CD4-positive, alpha-beta T cell treated with Interleukin-6 at 100 ng/mL for 8 hours (primary cell): ENCODE results near the gene SIL1.

Experiments
- DNase-seq: peaks from one replicate; pipeline ENCODE4 v3.0.0-alpha.2; 2020; ENCODE audit warnings: mixed read lengths, low spot score

Gene SIL1

DNA sequence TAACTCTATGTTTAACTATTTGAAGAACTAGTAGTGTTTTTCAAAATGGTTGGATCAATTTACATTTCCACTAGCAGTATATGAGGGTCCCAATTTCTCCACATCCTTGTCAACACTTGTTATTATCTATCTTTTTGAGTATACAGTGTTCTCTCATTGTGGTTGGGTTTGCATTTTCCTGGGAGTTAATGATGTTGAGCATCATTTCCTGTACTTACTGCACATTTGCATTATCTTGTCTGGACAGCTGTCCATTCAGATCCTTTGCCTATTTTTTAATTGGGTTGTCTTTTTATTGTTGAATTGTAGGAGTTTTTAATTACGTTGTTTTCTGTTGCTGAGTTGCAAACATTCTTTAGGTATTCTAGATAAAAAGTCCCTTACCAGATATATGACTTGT lies 219.6 kb downstream of the SIL1 start:
- no peak for DNase-seq

DNA sequence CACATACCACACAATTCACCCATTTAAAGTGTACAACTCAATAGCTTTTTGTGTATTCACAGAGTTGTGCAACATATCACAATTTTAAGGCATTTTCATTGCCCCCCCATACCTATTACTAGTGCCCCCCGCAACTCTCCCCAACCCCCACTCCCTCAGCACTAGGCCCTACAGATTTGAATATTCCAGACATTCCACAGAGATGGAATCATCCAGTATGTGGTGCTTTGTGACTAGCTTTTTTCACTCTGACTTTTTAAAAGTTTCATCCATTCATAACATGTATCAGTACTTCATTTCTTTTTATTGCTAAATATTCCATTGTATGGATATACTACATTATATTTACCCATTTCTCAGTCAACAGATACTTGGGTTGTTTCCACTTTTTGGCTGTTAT lies 220.1 kb downstream of the SIL1 start:
- DNase-seq = no peak

DNA sequence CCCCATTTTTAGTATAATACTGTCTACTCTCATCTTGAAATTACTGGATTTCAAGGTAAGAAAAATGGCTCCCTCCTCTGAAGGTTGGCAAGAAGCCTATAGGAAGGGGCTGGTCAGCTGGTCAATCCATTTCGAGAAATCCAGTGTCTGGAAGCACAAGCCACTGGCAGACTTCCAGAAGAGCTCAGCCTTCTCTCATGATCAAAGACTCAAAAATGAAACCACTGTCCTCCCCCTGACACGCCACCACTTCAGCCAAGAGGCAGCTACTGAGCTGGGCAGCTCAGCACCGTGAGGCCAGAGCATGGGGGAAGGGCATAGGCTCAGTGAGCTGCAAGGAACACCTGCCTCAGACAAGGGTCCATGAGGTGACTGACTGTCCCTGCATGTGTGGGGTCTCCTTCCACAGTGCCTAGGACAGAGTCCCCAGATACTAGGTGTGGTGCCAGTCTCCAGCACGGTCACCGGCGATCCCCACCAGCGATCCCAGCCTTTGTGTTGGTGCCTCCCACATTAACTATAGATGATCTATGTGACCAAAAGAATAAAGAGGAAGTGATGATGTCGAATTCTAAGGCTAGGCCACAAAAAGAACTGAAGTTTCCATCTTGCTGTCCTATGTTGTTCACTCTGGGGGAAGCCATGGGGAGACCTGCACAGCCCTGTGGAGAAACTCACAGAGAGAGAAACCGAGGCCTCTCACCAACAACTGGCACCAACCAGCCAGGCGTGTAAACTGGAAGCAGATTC lies 222.9 kb downstream of the SIL1 start:
- DNase-seq = no peak

DNA sequence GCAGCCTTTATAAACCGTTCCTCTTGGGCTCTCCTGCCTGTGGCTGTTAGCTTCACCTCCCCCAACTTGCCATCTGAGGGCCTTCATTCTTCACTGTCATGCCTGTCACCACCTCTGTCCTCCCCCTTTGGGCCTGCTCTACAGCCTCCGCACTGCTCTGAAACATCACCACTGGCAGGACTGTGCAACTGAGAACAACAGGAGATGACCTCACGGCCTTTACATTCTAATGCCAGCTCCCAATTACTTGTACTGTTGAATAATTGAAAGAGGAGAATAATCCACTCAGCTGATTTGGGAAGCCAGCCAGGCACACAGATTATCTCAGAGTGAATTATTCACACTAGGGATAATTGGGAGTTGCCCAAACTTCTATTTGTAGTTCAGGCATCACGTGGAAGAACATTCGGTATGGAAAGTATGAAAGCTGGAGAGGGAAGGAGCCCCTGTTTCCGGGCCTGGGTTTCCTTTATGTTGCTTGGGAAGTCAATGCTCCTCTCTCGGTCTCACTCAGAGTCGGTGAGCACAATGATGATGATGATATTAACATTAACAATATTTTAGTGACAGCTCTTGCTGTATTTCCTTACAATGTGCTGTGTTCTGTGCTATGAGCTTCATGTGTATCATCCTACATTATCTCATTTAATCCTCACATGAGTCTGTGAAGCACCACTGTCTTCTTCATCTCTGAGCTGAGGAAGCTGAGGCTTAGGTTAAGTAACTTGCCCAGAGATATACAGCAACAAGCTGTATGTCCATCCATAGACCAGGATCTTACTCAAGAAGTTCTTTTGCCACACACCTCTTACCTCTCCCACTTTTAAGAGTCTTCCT lies 223.7 kb downstream of the SIL1 start:
- no peak for DNase-seq

DNA sequence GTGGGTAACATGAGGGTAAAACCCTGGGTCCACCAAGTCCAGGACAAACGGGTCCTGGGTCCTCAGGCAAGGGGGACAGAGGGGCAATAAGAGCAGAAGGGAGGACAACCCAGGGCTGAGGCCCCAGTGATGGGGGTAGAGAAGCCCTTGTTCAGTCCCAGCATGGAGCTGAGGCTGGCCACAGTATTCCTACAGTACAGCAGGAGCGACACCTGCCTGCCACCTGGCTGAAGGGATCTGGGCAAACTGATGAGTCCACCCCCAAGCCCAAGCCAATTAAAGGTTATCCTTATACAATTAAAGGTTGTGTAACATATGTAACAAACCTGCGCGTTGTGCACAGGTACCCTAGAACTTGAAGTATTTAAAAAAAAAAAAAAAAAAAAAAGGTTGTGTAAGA lies 225.3 kb downstream of the SIL1 start:
- DNase-seq = no peak

DNA sequence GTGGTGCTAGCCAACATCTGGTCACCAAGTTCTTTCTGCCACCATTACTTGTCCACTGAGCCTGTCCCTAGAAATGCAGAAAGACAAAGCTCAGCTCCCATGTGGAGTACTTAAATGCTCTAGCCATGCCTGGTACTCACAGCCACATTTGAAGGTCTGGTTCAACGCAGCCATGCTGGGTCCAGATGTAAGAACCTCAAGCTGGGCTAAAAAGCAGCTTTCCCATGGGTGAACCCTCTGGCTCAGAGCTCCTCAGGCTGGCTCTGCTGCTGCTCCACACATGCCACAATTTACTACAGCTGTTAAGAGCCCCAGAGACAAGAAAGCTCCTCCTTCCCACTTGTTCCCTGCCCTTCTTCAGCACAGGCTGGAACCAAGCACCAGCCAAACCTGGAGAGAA lies 225.9 kb downstream of the SIL1 start:
- no peak for DNase-seq

DNA sequence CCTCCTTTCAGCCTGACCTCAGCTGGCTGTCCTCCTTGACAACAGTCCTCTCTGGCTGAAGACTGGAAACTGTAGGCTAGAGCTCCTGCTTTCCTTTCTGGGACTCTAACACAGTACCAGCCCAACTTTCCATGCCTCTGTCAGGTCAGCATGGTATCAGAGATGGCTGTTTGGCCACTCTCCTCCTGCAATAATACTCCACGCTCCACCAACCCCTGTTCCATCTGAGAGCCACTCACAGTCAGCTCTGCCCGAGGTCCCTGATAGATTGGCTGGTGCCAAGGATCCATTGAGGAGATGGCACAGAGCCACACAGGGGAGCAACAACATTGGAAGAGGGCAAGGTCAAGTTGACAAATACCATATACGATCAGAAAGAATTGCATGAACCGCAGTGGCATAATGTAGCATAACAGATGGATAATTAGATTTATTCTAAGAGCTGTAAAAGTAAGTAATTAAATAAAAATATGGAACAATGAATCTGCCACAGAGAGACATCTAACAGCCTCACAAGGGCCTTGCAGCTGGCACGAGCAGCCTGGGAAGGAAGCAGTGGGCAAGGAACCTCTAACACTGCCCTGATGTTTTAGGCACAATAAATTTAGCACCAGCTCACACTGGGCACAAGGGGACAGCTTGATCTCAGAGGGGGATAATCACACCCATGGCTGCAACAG lies 228.7 kb downstream of the SIL1 start:
- DNase-seq = no peak

DNA sequence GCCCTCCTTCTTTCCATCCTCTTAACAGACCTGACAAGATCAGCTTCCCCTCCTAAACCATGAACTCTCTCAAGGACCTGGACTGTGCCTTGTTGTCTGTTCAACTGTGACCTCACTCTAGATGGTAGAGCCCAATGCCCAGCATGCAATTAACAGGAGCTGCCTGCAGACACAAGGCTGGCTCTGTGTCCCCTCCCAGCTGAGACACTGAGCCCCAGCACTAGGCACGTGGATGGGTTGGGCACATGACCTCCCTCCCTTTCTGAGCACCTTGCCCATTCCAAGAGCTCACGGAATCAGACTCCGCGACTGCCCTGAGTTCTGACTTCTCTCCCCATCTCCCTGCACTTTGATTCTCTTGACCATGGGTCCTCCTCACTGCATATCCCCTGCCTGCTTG lies 229.6 kb downstream of the SIL1 start:
- no peak for DNase-seq

DNA sequence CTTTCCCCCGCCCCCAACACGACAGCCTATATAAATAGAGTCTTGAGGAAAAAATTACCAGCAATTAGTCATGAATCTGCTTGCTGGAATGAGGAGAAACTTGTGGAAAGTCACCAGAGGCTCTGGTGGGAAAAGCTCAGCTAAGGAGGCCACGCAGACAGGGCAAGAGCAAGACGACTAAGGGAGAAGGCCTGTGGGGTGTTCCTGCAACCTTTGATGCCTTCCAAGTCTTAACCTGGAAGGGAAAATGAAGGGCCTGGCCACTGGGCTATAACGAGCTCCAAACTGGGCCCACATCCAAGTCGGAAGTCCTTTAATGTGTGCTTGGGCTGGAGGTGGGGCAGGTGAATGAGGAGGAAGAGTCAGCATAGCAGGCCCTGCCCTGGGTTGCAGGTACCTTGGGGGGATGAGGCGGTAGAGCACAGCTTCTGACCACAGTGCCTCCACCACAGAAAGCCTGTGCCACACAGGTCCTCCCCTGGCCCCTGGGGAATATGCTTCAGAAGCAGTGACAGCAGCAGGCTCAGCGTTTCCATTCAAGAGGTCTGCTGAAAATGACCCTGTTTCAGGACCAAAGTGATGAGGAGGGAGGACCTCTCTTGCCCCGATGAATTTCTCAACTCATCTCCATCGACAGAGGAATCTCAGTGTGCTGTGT lies 230.2 kb downstream of the SIL1 start:
- no peak for DNase-seq

DNA sequence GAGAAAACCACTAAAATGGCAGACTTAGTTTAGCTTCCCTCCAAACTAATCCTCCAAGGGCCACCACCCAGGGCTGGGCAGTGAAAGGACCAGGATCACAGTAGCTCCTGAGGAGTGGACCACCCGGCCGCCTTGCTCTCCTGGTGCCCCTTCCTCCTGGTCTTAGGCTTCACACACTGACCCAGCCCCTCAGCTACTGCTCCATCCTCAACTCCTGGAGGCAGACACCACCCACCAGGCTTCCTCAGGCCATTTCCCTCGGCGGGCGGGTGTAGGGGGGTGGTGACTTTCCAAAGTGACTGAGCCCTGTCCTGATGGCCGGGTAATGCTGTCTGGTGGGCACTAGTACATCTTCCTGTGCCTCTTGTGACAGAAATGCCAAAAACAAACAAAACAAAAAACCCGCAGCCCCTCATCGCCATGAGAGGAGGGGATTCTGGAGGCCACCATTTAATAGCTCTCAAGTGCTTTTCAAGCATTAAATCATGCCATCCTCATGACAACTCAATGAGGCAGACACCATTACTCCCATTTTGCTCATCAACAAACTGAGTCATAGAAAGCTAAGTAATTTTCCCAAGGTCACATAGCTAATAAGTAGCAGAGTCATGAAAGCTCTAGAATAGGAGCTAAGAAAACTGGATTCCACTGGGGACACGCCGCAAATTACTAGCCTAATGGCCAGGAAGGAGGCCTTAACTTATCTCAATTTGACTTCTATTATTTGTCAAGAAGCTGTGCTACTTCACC lies 231.8 kb downstream of the SIL1 start:
- DNase-seq = no peak

DNA sequence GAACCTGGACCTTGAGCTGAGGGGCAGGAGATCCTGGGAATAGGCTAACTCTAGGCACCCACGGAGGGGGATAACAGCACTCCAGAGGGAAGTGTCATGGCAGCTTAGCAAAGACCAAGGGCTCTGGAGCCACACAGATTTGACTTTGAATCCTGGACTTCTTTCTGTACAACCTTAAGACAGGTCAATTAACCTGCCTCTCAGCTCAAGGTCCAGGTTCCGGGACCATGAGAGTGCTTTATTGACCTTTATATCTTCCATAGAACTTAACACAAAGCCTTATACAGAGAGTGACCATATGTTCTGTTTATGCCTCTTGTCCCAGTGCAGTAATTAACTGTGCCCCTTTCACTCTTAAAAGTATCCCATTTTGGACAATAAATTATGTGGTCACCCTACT lies 232.5 kb downstream of the SIL1 start:
- DNase-seq = no peak

DNA sequence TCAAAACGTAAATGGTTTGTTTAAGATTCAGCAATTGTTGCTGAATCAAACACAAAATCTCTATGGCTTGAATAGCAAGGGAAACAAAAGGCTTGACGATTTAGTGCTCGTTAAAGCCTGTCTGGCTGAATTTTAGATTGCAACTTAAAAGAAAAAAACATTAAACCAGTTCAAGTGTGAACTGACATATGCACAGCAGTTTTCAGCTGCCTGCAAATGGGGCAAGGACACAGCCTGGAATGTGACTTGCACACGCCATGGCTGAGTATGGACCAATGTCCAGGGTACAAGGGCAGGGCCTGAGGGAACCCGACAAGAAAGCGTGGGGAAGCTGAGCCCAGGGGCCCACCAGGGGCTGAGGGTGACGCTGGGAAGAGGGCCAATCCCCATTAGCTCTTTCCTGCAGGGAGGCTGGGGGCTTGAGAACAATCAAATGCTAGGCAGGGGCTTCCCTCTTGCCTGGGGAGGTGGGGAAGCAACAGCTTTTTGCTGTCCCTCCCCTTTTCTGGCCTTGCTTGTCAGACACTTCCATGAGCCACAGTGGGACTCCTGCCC lies 233.4 kb downstream of the SIL1 start:
- no peak for DNase-seq

DNA sequence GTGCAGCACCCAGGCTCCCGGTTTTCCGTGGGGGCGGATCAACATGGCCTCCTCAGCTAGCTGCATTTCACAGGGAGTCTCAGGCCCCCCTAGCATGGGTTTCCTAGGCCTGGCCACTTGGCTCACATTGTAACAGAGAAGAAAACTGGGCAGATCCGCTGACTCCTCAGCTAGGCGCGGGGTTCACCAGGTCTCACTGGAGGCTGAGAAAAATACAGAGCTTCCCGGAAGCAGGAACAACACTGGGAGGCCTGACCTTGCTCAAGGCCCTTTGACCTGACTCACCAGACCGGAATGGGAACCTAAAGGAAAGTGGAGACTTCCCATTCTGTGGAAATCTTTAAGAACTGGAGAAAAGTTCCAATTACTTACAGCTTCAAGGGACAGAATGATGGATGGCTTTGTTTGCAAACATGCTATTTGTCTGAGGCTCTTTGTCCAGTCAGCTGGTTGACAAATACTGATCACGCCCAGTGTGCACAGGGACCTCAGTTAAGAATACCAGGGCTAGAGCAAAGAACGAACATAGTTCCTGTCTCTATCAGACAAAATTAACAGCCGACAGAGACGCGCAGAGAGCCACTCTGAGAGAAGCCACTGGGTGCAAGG lies 234.3 kb downstream of the SIL1 start:
- no peak for DNase-seq

DNA sequence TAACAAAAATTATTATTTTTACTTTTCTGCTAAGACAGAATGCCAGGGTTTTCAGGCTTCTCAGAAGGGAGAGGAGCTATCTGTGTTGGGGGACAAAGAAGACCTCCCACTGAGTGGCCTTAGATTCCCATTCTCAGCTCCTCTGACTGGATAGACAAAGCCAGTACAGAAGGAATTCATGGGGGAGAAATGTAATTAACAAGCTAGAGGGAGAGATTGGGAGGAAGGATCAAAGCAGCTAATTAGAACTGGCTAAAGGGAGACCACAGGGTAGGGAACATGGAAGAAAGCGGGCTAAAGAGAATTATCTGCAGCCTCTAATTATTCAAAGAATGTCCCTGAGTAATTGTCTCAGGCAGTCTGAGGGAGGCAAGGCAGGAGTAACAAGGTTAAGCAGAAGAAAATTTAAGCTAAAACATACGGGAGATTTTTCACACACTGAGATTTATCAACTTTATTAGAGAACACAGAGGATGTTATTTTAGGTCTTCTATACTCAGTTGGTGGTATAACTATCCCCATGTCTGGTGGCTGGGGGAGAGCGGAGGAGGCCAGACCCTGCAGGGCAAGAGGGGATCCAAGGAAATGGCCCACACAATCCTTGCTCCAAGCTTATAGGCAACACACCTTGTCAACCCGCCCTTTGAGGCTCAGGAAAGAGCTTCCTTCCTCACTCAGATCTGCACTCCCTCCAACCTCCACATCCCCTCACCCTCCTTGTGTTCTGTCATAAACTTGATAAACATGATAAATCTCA lies 235.4 kb downstream of the SIL1 start:
- no peak for DNase-seq

DNA sequence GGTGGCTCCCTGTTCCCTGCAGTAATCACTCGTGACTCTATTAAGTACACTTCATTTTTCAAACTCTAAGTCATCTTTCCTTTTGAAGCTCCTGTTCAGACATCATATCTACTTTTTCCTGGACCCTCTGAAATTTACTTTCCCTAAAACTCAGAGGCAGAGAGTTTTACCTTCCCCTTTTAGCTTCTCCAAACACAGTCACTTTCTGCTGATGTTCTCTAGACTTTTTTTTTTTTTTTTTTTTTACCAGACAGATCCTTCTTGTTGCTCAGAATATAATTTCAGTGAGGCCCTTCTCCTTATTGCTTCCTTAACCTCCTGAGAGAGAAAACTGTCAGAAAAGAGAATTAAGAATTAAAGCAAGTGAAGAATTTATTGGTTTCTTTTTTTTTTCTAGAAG lies 236.4 kb downstream of the SIL1 start:
- DNase-seq = no peak

DNA sequence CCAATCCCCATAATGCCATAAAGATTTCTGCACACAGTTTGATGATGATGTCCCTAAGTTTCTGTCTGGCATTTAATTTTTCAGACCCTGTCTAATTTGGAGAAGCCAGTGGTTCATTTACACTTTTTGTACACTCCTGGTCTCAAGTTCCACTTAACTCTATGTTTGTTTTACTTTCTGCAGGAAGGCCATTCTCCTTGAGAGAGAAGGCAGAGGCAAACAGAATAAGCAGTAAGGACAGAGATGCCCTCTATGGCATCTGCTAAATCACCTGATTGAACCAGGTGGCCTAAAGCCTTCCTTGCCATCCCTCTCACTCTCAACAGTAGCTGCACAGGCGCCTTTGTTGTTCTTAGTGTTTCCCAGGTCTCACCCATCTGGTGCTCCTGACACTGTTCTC lies 236.9 kb downstream of the SIL1 start:
- no peak for DNase-seq

DNA sequence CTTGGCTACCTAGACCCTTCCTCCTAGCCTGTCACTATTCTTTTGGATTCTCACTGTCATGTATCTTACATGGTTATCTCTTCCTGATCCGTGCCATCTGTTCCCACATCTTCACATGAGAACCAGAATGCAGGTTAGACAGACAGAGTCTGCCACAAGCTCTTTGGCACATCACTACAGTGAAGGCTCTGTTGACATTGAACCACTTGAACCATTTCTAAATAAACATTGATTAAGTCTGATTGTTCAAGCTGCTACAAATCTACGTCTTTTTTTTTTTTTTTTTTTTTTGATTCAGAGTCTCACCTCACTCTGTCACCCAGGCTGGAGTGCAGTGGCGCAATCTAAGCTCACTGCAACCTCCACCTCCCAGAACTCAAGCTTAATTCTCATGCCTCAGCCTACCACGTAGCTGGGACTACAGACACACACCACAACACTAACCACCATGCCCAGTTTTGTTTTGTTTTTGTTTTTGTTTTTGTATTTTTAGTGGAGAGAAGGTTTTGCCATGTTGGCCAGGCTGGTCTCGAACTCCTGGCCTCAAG lies 237.9 kb downstream of the SIL1 start:
- DNase-seq = no peak

DNA sequence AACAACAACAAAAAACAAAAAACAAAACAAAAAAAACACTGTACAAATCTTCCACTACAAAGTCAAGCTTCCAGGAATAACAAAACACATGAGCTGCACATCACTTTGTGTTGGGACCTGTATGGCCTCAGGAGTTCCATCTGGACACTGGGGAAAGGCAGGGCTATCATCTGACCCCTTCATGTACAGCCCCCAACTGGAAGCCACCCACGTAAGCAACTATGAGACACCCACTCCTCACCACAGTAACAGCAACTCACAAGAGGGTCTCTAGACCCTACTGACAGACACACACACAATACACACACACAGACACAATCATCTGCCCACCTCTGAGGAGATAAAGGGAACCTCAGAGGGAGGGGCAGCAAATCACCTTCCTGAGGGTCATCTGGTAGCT lies 241.4 kb downstream of the SIL1 start:
- DNase-seq = no peak

DNA sequence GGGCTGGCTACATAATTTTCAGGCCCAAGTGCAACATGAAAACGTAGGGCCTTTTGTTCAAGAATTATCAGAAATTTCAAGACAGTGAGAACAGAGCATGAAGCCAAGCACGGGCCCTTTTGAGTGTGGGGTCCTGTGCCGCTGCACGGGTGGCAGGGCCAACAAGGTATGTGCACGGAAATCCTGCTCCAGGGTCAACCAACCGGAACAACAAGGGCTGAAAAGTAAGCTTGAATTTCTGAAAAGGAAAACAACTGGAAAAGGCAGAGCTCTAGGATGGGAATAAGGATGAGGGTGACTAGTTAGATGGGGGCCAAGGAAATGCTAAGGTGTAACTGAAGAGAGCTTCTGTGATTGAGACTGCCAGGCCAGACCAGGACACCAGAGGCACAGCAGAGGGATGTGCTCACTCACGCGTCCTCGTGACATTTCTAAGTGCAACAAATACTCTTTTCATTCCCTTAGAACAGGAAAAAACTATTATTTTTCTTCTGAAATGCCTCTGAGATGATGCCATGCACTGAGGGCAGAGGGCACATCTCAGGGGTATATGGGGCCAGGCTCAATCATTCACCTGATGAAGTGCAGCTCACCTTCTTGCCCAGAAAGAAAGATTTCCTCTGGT lies 242.4 kb downstream of the SIL1 start:
- DNase-seq = no peak
